Measurements from ENCODE around the gene RINL. TPM values are rescaled to one million over a fixed set of nuclear protein-coding genes. Genes with fewer than 3 reads are reported as not detected.
"Not testable (repeated sequence)": the region's sequence is repeated elsewhere in the genome, so short reads cannot be mapped to it uniquely, and the experiment has no call there.

Gene RINL
- total RNA-seq, 1 experiment from 2014 or later, result 5.7 TPM

- no peak for TF ChIP-seq EZH2 (IDR thresholded peaks at IDR 0.05; ENCODE audit: borderline replicate concordance, low read depth, low read length, poor library complexity, severe bottlenecking)
- TF ChIP-seq CTCF (conservative IDR thresholded peaks at IDR 0.05; ENCODE audit: low read depth, low read length), result no peak
- CTCF ChIA-PET, result no interaction called here
- no peaks in the 10 kb centered on the region for H3K4me1 ChIP-seq (ENCODE audit: insufficient read depth, low read length, poor library complexity, severe bottlenecking)
- DNase-seq (ENCODE audit: low spot score), result no peak
- no peak overlapping the region for H3K4me3 ChIP-seq (ENCODE audit: low read depth, low read length, poor library complexity, severe bottlenecking)
- no peaks in the 10 kb centered on the region for H3K9me3 ChIP-seq (ENCODE audit: low read depth, low read length, poor library complexity, severe bottlenecking)
- intact Hi-C loops (cut with micrococcal nuclease; ENCODE audit: unreplicated experiment), result no loop called here
- H3K27ac ChIP-seq (ENCODE audit: low read depth, low read length, poor library complexity, severe bottlenecking), result no peak overlapping the region
- BruUV-seq (replicated peaks), result no TSS peak
- H3K36me3 ChIP-seq (ENCODE audit: insufficient read depth, low read length, poor library complexity, severe bottlenecking), result no peaks in the 10 kb centered on the region
- POLR2A ChIA-PET (ENCODE audit: low non-redundant PET), result no interaction called here
- no peaks in the 10 kb centered on the region for H3K27me3 ChIP-seq (replicated peaks; ENCODE audit: insufficient read depth, low read depth, low read length, poor library complexity)
Observed at GRCh38 chr19:38890686-38891085, 12.6 kb upstream of the RINL start.

GRCh38 chr19:38889803-38890202 is 11.7 kb upstream of the RINL start:
- TF ChIP-seq EZH2 (IDR thresholded peaks at IDR 0.05; ENCODE audit: borderline replicate concordance, low read depth, low read length, poor library complexity, severe bottlenecking) (no peak), CTCF (conservative IDR thresholded peaks at IDR 0.05; ENCODE audit: low read depth, low read length) (no peak)
- no TSS peak for BruUV-seq (replicated peaks)
- Histone ChIP-seq H3K27ac (ENCODE audit: low read depth, low read length, poor library complexity, severe bottlenecking) (no peak overlapping the region), H3K36me3 (ENCODE audit: insufficient read depth, low read length, poor library complexity, severe bottlenecking) (no peaks in the 10 kb centered on the region), H3K4me3 (ENCODE audit: low read depth, low read length, poor library complexity, severe bottlenecking) (no peak overlapping the region), H3K27me3 (replicated peaks; ENCODE audit: insufficient read depth, low read depth, low read length, poor library complexity) (no peaks in the 10 kb centered on the region), H3K9me3 (ENCODE audit: low read depth, low read length, poor library complexity, severe bottlenecking) (no peaks in the 10 kb centered on the region), H3K4me1 (ENCODE audit: insufficient read depth, low read length, poor library complexity, severe bottlenecking) (no peaks in the 10 kb centered on the region)
- intact Hi-C loops (cut with micrococcal nuclease; ENCODE audit: unreplicated experiment), result no loop called here
- no peak for DNase-seq (ENCODE audit: low spot score)
- ChIA-PET CTCF (no interaction called here), POLR2A (ENCODE audit: low non-redundant PET) (no interaction called here)

- ChIA-PET CTCF (interaction anchor here (1.5 kb wide), 1 partner anchor 11 kb away, joined by 7 read pairs; the partner anchor contains the start of gene NFKBIB), POLR2A (ENCODE audit: low non-redundant PET) (no interaction called here)
- TF ChIP-seq CTCF (conservative IDR thresholded peaks at IDR 0.05; ENCODE audit: low read depth, low read length) (no peak), EZH2 (IDR thresholded peaks at IDR 0.05; ENCODE audit: borderline replicate concordance, low read depth, low read length, poor library complexity, severe bottlenecking) (no peak)
- H3K4me3 ChIP-seq (ENCODE audit: low read depth, low read length, poor library complexity, severe bottlenecking), result no peak overlapping the region
- DNase-seq (ENCODE audit: low spot score), result no peak
- no peaks in the 10 kb centered on the region for H3K4me1 ChIP-seq (ENCODE audit: insufficient read depth, low read length, poor library complexity, severe bottlenecking)
- no peaks in the 10 kb centered on the region for H3K27me3 ChIP-seq (replicated peaks; ENCODE audit: insufficient read depth, low read depth, low read length, poor library complexity)
- no peak overlapping the region for H3K27ac ChIP-seq (ENCODE audit: low read depth, low read length, poor library complexity, severe bottlenecking)
- no peaks in the 10 kb centered on the region for H3K9me3 ChIP-seq (ENCODE audit: low read depth, low read length, poor library complexity, severe bottlenecking)
- no peaks in the 10 kb centered on the region for H3K36me3 ChIP-seq (ENCODE audit: insufficient read depth, low read length, poor library complexity, severe bottlenecking)
- intact Hi-C loops (cut with micrococcal nuclease; ENCODE audit: unreplicated experiment), result no loop called here
- no TSS peak for BruUV-seq (replicated peaks)
Observed at GRCh38 chr19:38888876-38889275, 10.8 kb upstream of the RINL start.

- H3K27ac ChIP-seq (ENCODE audit: low read depth, low read length, poor library complexity, severe bottlenecking); H3K4me1 ChIP-seq (ENCODE audit: insufficient read depth, low read length, poor library complexity, severe bottlenecking); DNase-seq (ENCODE audit: low spot score); POLR2A ChIA-PET (ENCODE audit: low non-redundant PET); H3K27me3 ChIP-seq (replicated peaks; ENCODE audit: insufficient read depth, low read depth, low read length, poor library complexity); H3K4me3 ChIP-seq (ENCODE audit: low read depth, low read length, poor library complexity, severe bottlenecking); H3K36me3 ChIP-seq (ENCODE audit: insufficient read depth, low read length, poor library complexity, severe bottlenecking); H3K9me3 ChIP-seq (ENCODE audit: low read depth, low read length, poor library complexity, severe bottlenecking); BruUV-seq (replicated peaks); intact Hi-C loops (cut with micrococcal nuclease; ENCODE audit: unreplicated experiment); CTCF ChIA-PET: not testable (repeated sequence)
Observed at GRCh38 chr19:38884691-38885090, 6.6 kb upstream of the RINL start.

All from A673 (cell line).